GM12892 (cell line): ENCODE measurements around the gene ANP32D.
"Not testable (repeated sequence)": the region's sequence is repeated elsewhere in the genome, so short reads cannot be mapped to it uniquely, and the experiment has no call there.

Source experiments
- DNase-seq: peaks from one replicate; pipeline ENCODE4 v3.0.0; 2011; ENCODE audit not compliant: insufficient read length
- FAIRE-seq: peaks from 2 replicates; lab custom pipeline; 2011; peaks lifted over from hg19 to GRCh38; lab: Jason Lieb, UNC
- POLR2A ChIP-seq: IDR thresholded peaks from 2 replicates; pipeline ENCODE4 v1.6.1; 2011; ENCODE audit warnings: low read depth, low read length, control low read depth
- POLR2AphosphoS5 ChIP-seq: IDR thresholded peaks from 2 replicates; pipeline ENCODE4 v1.6.1; 2011; ENCODE audit warnings: low read depth, low read length, control low read depth
- TAF1 ChIP-seq: IDR thresholded peaks from 2 replicates; pipeline ENCODE4 v1.6.1; 2011; ENCODE audit warnings: low read depth, mild to moderate bottlenecking, control low read depth, low read length, borderline replicate concordance

Gene ANP32D

DNA sequence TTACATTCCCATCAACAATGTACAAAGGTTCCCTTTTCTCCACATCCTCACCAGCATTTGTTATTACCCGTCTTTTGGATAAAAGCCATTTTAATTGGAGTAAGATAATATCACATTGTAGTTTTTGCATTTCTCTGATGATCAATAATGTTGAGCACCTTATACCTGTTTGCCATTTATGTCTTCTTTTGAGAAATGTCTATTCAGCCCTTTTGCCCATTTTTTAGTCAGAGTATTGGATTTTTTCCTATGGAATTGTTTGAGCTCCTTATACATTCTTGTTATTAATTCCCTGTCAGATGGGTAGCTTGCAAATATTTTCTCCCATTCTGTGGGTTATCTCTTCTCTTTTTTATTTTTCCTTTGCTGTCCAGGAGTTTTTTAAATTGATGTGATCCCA, 42.4 kb downstream of the ANP32D start:
- FAIRE-seq: no peak
- TF ChIP-seq TAF1: no peak
- TF ChIP-seq POLR2A: no peak
- TF ChIP-seq POLR2AphosphoS5: no peak
- DNase-seq: no peak

DNA sequence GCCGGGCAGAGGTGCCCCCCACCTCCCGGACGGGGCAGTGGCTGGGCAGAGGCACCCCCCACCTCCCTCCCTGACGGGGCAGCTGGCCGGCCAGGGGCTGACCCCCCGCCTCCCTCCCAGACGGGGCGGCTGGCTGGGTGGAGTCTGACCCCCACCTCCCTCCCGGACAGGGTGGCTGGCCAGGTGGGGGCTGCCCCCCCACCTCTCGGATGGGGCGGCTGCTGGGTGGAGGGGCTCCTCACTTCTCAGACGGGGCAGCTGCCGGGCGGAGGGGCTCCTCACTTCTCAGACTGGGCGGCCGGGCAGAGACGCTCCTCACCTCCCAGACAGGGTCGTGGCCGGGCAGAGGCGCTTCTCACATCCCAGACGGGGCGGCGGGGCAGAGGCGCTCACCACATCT, 48.0 kb downstream of the ANP32D start:
- FAIRE-seq: not testable (repeated sequence)

More for the DNA sequence above, 48.0 kb downstream of the ANP32D start:
- not testable (repeated sequence) for DNase-seq
